ENCODE measurements around the gene BORCS5. TPM values are rescaled to one million over a fixed set of nuclear protein-coding genes. Genes with fewer than 3 reads are reported as not detected.

Gene BORCS5
- total RNA-seq, 1 donor: 18.3 TPM

GRCh38 chr12:12488823-12489550 lies 132.1 kb downstream of the BORCS5 start:
- TF ChIP-seq, protein P1, sequence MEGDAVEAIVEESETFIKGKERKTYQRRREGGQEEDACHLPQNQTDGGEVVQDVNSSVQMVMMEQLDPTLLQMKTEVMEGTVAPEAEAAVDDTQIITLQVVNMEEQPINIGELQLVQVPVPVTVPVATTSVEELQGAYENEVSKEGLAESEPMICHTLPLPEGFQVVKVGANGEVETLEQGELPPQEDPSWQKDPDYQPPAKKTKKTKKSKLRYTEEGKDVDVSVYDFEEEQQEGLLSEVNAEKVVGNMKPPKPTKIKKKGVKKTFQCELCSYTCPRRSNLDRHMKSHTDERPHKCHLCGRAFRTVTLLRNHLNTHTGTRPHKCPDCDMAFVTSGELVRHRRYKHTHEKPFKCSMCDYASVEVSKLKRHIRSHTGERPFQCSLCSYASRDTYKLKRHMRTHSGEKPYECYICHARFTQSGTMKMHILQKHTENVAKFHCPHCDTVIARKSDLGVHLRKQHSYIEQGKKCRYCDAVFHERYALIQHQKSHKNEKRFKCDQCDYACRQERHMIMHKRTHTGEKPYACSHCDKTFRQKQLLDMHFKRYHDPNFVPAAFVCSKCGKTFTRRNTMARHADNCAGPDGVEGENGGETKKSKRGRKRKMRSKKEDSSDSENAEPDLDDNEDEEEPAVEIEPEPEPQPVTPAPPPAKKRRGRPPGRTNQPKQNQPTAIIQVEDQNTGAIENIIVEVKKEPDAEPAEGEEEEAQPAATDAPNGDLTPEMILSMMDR (IDR thresholded peaks at IDR 0.05; ENCODE audit: insufficient read depth, low read length): no peak
- no peak overlapping the region for H3K4me3 ChIP-seq (ENCODE audit: low read depth, low read length)
- DNase-seq (ENCODE audit: low read depth): no peak

- no peak overlapping the region for H3K4me3 ChIP-seq (ENCODE audit: low read depth, low read length)
- TF ChIP-seq, protein P1 (IDR thresholded peaks at IDR 0.05; ENCODE audit: insufficient read depth, low read length): no peak
- DNase-seq (ENCODE audit: low read depth): no peak
Measured at GRCh38 chr12:12491606-12492005, 134.7 kb downstream of the BORCS5 start.

- H3K4me3 ChIP-seq (ENCODE audit: low read depth, low read length): no peak overlapping the region
- DNase-seq (ENCODE audit: low read depth): no peak
- TF ChIP-seq, protein P1 (IDR thresholded peaks at IDR 0.05; ENCODE audit: insufficient read depth, low read length): no peak
Measured at GRCh38 chr12:12492547-12492946, 135.7 kb downstream of the BORCS5 start.

GRCh38 chr12:12495536-12495935 lies 138.7 kb downstream of the BORCS5 start:
- TF ChIP-seq, protein P1 (IDR thresholded peaks at IDR 0.05; ENCODE audit: insufficient read depth, low read length): no peak
- DNase-seq (ENCODE audit: low read depth): no peak
- no peak overlapping the region for H3K4me3 ChIP-seq (ENCODE audit: low read depth, low read length)

- no peak for DNase-seq (ENCODE audit: low read depth)
- TF ChIP-seq, protein P1 (IDR thresholded peaks at IDR 0.05; ENCODE audit: insufficient read depth, low read length): no peak
- no peak overlapping the region for H3K4me3 ChIP-seq (ENCODE audit: low read depth, low read length)
Measured at GRCh38 chr12:12498210-12498609, 141.3 kb downstream of the BORCS5 start.

DNA sequence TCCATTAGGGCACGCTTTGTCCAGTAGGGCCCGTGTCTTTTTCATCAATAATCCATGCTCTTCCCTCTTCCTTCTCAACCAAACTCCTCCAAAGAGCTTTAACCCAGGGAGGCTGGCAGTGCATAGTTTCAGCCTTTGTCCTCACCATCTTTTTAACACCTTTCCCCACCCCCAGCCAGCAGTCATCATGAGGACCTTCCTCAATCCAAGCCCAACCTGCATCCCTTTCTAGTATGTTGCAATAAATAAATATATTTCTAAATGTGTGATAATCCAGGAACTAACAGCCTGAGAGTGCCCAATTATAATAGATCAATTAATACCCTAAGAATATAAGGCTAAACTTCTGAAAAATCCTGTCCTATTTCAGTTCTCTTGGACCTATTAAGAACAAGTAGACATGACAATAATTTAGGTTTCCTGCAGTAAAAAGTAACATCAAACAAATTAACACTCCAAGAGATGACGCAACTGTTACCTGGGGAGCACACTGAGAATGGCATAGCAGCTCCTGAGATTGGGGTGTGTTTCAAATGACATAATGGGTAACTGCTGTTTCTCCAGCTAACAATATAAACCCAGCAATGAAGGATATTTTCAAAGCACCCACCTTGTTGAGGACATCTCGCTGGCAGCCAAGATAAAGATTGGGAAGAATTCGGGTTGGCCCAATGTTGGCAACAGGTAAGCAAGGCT lies 143.2 kb downstream of the BORCS5 start:
- TF ChIP-seq, protein P1 (IDR thresholded peaks at IDR 0.05; ENCODE audit: insufficient read depth, low read length): no peak
- H3K4me3 ChIP-seq (ENCODE audit: low read depth, low read length): no peak overlapping the region
- no peak for DNase-seq (ENCODE audit: low read depth)

Measured in fibroblast of the aortic adventitia (primary cell).